Stimulated activated CD4-positive, alpha-beta T cell treated with anti-CD3 and anti-CD28 coated beads, Interleukin-1b, Interleukin-23, amount 100 ng/mL, for 48 hours (primary cell): Measurements from ENCODE around the gene VCAM1.

Experiments
- DNase-seq: peaks from one replicate; pipeline ENCODE4 v3.0.0-alpha.2; 2020

Gene VCAM1

DNA sequence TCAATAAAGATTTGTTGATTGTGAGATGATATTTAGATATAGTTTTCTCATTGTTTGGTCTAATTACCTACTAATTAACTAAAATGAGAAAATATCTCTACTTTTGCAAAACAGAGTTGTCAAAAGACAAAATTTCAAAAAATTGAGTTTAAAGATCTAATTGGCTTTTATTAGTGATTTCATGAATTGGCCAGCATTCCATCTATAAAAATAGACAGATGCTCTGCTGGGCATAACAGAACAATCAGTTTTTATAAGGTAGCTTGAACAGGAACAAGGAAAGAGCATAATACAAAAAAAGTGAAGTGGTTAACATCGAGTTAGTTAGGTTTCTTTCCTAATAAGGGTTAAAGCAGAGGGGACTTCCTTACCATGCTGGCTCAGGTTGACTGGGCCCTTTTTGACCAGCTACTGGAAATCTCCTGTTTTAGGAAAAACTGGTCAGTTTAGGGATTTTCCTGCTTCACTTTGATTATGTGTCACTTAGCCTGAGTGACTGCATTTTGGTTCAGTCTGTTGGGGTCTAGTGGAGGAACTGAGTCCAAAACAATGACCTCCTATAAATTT lies 63.0 kb downstream of the VCAM1 start:
- DNase-seq, result no peak

DNA sequence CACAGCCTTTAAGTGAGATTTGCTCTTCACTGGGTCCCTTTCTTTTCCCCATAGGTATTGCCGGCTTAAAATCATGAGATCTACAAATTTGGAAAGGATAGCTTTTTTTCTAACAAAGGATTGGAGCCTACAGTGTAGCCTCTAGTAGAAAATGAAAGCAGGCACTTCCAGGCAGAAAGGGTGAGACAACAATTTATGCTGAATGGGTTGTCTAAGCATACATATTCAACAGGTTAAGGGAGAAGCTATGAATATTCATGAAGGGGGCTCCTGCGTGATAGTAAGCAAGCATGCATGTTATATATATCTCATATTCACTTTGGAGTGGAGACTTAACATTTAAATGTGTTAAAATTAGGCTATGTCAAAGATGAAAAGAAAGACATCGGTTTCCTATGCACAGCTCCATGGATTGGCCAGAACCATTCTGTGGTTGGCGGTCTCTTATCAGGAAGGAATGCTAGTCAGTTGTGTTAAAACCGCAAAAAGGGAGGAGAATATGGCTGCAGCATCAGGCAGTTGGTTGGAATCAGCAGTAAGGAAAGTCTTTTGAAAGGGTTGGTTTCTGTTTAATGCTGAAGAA lies 66.0 kb downstream of the VCAM1 start:
- DNase-seq, result no peak

DNA sequence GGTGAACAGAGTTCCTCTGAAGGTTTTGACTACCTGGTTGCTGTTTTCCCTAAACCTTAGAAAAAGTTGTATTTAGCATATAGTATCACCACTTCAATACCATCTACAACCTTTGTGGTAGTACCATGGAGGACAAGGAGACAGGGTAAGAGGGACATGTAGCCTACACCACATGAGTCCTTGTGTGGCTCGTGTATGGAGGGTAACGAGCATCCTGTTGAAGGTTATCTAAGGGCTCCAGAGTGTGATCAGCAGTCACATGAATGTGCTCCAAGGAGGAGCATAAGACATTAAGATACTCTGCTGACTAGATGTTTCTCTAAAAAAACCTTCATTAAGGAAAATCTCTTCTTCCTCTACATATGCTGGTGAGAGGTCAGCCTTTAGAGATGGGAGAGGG lies 67.3 kb downstream of the VCAM1 start:
- no peak for DNase-seq
